Mesothelial cell of epicardium (in vitro differentiated cells): ENCODE data around the gene SRMS. TPM values are rescaled to one million over a fixed set of nuclear protein-coding genes. Genes with fewer than 3 reads are reported as not detected.

ENCODE experiments used
- DNase-seq, 2 experiments: peaks; one replicate each; pipeline ENCODE4 v3.0.0; 2021; ENCODE audit warnings: low spot score in 2 of 2; ENCODE audit not compliant: unreplicated experiment in 2 of 2
- H3K27ac Mint-ChIP-seq: 2 replicates; pipeline ENCODE4 v1.8.0; 2021; ENCODE audit warnings: mixed read lengths
- H3K27me3 Mint-ChIP-seq: 2 replicates; pipeline ENCODE4 v1.8.0; 2021; ENCODE audit warnings: low read depth, mixed read lengths
- H3K36me3 Mint-ChIP-seq: 2 replicates; pipeline ENCODE4 v1.8.0; 2021; ENCODE audit warnings: mixed read lengths
- H3K4me1 Mint-ChIP-seq: 2 replicates; pipeline ENCODE4 v1.8.0; 2021; ENCODE audit warnings: mixed read lengths
- H3K4me3 Mint-ChIP-seq: 2 replicates; pipeline ENCODE4 v1.8.0; 2021; ENCODE audit warnings: mild to moderate bottlenecking, moderate library complexity, mixed read lengths
- H3K9me3 Mint-ChIP-seq: 2 replicates; pipeline ENCODE4 v1.8.0; 2021; ENCODE audit warnings: mixed read lengths
- total RNA-seq: library from RNA; stranded (reverse); gene quantifications from 3 replicates; pipeline ENCODE4 v1.2.1, GENCODE V29; 2021
- TF ChIP-seq, protein P1 (sequence below): fragments of 200-600 bp; sonication (generic); IDR thresholded peaks from one replicate; pipeline ENCODE4 v1.5.0; 2021; ENCODE audit warnings: antibody characterized with exemption; ENCODE audit not compliant: unreplicated experiment

Gene SRMS
- total RNA-seq, 1 donor from 2014 or later = not detected

DNA sequence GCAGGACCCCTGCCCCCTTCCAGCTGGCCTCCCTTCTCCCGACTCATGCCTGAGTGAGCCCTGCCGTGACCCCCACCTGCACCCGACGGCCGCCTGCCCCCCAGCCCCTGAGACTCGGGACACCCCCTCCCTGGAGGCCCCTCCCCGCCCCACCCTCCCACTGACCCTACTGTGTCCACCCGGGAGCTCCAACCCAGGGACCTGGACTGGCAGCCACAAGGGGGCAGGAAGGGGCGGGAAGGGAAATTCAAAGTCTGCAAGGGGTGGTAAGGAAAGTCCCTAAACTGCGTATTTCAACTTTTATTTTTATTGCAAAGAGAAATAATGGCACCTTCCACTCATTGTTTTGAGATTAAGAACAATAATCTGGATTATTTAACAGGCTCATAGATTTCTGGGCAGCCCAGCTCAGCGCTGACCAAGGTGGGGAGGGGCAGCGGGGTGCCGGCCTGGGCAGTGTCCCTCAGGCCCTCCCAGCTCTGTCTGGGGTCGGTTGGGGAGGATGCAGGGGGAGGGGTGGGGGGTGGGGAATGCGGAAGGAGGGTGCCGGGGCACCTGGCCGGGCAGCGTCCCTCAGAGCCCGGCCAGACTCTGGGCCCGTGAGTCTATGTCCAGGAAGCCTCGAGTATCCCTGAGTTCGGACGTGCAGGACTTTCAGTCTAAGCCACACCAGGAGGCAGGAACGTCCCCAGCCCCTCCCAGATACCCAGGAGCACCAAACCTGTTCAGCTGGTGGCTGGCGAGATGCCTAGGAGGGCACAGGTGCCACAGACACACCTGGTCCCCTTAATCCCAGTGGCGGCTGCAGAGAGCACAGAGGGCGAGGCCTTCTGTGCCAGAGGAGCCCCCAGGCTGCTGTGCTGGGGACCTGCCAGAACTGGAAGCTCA is 9.1 kb downstream of the SRMS start:
- no peak overlapping the region for H3K27ac Mint-ChIP-seq
- H3K27me3 Mint-ChIP-seq = no peaks in the 10 kb centered on the region
- H3K36me3 Mint-ChIP-seq = no peaks in the 10 kb centered on the region
- peak overlapping the region; percentile 47 for H3K4me3 Mint-ChIP-seq
- H3K9me3 Mint-ChIP-seq = no peaks in the 10 kb centered on the region
- DNase-seq = no peak
- TF ChIP-seq, protein P1, sequence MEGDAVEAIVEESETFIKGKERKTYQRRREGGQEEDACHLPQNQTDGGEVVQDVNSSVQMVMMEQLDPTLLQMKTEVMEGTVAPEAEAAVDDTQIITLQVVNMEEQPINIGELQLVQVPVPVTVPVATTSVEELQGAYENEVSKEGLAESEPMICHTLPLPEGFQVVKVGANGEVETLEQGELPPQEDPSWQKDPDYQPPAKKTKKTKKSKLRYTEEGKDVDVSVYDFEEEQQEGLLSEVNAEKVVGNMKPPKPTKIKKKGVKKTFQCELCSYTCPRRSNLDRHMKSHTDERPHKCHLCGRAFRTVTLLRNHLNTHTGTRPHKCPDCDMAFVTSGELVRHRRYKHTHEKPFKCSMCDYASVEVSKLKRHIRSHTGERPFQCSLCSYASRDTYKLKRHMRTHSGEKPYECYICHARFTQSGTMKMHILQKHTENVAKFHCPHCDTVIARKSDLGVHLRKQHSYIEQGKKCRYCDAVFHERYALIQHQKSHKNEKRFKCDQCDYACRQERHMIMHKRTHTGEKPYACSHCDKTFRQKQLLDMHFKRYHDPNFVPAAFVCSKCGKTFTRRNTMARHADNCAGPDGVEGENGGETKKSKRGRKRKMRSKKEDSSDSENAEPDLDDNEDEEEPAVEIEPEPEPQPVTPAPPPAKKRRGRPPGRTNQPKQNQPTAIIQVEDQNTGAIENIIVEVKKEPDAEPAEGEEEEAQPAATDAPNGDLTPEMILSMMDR = peak; percentile 55
- peaks cover 2% of the 10 kb centered on the region for H3K4me1 Mint-ChIP-seq

DNA sequence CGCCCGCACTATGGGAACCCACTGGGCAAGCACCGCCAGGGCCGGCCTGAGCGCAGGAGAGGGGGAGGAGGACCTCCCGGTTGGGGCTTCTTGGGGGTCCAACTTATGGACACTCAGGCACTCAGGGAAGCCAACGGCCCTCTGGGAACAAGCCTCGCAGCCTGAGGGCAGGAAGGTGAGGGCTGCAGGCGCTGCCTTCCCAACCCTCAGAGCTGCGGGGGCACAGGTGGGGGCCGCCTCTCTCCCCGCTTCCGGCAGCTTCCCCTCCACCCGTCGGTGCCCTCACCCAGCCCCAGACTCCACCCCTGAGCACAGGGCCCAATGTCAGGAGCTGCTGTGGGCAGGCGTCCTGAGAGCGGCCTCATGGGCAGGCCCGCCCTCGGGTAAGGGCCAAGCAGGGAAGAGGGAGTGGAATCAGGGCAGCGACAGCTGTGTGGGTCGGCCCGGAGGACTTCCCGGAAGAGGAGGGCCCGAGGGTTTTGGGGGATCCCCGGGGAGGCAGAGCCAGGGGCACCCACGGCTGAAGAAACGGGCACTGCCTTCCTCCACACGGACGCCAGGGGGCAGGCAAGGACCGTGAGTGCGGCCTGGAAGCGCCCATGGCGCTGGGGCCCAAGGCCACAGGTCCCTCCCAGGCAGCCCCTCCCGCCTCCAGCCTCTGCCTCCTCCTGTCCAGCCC is 9.9 kb downstream of the SRMS start:
- Mint-ChIP-seq H3K27ac (no peak overlapping the region), H3K9me3 (no peaks in the 10 kb centered on the region), H3K27me3 (no peaks in the 10 kb centered on the region), H3K4me1 (peaks cover 2% of the 10 kb centered on the region), H3K36me3 (no peaks in the 10 kb centered on the region), H3K4me3 (peak overlapping the region; percentile 47)
- TF ChIP-seq, protein P1 = peak; percentile 95
- peak; percentile 58 to 85 for DNase-seq

DNA sequence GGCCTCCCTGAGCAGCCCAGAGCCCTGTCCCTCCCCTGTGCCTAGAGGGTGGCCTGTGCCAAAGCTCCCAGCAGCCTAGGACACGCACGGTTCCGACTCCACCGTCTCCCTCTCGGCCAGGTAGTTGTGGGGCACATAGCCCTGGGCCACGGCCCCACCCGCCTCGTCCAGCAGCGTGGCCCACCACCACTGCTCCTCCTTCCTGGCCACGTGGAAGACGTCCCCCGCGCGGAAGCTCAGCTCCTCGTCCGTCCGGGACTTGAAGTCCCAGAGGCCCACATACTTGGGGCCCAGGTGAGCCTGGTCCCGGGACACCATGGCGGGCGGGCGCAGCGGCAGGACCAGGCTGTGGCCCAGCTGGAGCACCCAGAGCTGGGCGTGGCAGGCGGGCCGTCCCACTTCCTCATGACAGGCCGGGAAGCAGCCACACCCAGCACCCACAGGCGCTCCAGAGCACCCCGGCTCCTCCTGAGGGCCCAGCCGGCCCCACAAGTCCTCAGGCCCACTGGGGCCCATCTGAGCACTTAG is 10.5 kb downstream of the SRMS start, which contains the start of gene PTK6:
TSS of gene PTK6 (minus strand) at position 380 of the 528 bp plus-strand sequence. CDS start at position 318, 62 bp downstream.
- Mint-ChIP-seq H3K4me3 (peak within 1 kb of the TSS; percentile 47), H3K9me3 (no peaks in the 10 kb centered on the region), H3K36me3 (no peaks in the 10 kb centered on the region), H3K27me3 (no peaks in the 10 kb centered on the region), H3K4me1 (peaks cover 2% of the 10 kb centered on the region), H3K27ac (no peak within 1 kb of the TSS)
- DNase-seq = no peak
- TF ChIP-seq, protein P1 = no peak

DNA sequence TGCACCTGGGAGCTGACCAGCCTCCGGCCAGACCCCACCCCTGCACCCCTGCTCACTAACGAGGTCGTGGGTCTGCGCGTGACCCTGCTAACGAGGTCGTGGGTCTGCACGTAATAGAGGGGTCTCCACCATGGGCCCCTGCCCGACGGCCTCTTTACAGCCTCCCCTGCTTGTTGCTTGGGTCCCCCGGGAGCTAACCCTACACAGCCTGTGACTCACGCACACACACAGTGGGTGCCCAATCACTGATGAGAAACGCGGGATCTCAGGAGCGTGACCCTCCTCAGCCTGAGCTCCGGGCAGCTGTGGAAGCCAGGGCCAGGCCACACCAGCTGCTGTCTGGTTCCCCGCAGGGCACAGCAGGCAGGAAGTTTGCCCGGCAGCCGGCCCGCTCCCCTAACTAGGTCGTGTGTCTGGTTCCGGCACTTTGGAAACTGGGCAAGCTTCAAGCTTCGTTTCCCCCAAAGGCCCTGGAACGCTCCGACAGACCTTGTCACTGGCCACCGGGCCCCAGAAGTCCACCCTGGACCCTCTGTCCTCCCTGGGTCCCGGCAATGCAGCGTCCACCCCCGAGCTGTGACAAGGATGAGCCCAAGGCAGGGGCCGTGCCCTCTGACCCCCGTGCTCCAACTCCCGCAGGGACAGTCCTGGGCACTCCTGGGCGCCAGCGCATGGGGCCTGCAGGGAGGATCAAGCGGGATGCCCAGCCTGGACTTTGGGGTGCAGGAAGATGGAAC is 11.1 kb downstream of the SRMS start:
- H3K27me3 Mint-ChIP-seq = no peaks in the 10 kb centered on the region
- H3K4me1 Mint-ChIP-seq = peaks cover 2% of the 10 kb centered on the region
- no peaks in the 10 kb centered on the region for H3K9me3 Mint-ChIP-seq
- DNase-seq = no peak
- H3K36me3 Mint-ChIP-seq = no peaks in the 10 kb centered on the region
- TF ChIP-seq, protein P1 = no peak
- H3K27ac Mint-ChIP-seq = no peak overlapping the region
- no peak overlapping the region for H3K4me3 Mint-ChIP-seq
